Duodenal mucosa (tissue), 2 donors: ENCODE results near the gene ATP6V0A1.
"Not testable (repeated sequence)": the region's sequence is repeated elsewhere in the genome, so short reads cannot be mapped to it uniquely, and the experiment has no call there.

Experiments
- H3K27ac ChIP-seq: one replicate; pipeline ENCODE4 v1.7.0; 2013; ENCODE audit warnings: low read depth, low read length
- H3K27me3 ChIP-seq, 2 donors: one replicate each; pipeline ENCODE4 v1.7.0; 2013; ENCODE audit warnings: low read length in 2 of 2, control low read depth in 1 of 2; ENCODE audit not compliant: insufficient read depth in 2 of 2, control insufficient read depth in 1 of 2
- H3K36me3 ChIP-seq, 2 donors: one replicate each; pipeline ENCODE4 v1.7.0; 2013; ENCODE audit warnings: low read length in 2 of 2, control low read depth in 1 of 2; ENCODE audit not compliant: insufficient read depth in 2 of 2, control insufficient read depth in 1 of 2
- H3K4me1 ChIP-seq, 2 donors: one replicate each; pipeline ENCODE4 v1.7.0; 2013; ENCODE audit warnings: low read length in 2 of 2, control low read depth in 1 of 2; ENCODE audit not compliant: insufficient read depth in 2 of 2, control insufficient read depth in 1 of 2
- H3K4me3 ChIP-seq, 2 donors: one replicate each; pipeline ENCODE4 v1.7.0; 2013; ENCODE audit warnings: low read length in 2 of 2, low read depth in 1 of 2
- H3K9ac ChIP-seq, 2 donors: one replicate each; pipeline ENCODE4 v1.7.0; 2013; ENCODE audit warnings: low read length in 2 of 2, low read depth in 1 of 2
- H3K9me3 ChIP-seq, 2 donors: one replicate each; pipeline ENCODE4 v1.7.0; 2013; ENCODE audit warnings: low read length in 2 of 2, control low read depth in 1 of 2; ENCODE audit not compliant: control insufficient read depth in 1 of 2

ATP6V0A1 gene

DNA sequence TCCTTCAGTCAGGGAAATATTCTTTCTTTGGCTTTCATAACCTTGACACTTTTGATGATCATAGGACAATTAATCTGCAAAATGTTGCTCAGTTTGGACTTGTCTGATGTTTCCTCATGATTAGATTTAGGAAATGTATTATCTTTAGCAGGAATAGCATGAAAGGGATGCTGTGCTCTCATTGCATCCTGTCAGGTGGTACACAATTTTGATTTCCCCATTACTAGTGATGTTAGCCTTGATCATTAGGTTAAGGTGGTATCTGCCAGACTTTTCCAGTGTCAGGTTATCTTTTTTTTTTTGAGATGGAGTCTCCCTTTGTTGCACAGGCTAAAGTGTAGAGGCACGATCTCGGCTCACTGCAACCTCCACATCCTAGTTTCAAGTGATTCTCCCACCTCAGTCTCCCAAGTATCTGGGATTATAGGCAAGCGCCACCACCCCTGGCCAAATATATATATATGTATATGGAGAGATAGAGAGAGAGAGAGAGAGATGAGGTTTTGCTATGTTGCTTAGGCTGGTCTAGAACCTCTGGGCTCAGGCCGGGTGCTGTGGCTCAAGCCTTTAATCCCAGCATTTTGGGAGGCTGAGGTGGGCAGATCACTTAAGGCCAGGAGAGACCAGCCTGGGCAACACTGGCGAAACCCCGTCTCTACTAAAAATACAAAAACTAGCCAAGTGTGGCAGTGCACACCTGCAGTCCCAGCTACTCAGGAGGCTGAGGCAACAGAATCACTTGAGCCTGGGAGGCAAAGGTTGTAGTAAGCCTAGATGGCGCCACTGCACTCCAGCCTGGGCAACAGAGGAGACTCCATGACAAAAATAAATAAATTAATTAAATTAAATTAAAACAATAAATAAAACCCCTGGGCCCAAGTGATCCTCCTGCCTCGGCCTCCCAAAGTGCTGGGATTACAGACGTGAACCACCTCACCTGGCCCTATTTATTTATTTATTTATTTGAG, 19.8 kb upstream of the ATP6V0A1 start:
- Histone ChIP-seq H3K4me1 (peaks cover 6 to 15% of the 10 kb centered on the region in 2 donors), H3K9ac (no peak overlapping the region), H3K4me3 (no peak overlapping the region), H3K27me3 (no peaks in the 10 kb centered on the region), H3K36me3 (no peaks in the 10 kb centered on the region), H3K27ac (no peak overlapping the region), H3K9me3 (no peaks in the 10 kb centered on the region)

DNA sequence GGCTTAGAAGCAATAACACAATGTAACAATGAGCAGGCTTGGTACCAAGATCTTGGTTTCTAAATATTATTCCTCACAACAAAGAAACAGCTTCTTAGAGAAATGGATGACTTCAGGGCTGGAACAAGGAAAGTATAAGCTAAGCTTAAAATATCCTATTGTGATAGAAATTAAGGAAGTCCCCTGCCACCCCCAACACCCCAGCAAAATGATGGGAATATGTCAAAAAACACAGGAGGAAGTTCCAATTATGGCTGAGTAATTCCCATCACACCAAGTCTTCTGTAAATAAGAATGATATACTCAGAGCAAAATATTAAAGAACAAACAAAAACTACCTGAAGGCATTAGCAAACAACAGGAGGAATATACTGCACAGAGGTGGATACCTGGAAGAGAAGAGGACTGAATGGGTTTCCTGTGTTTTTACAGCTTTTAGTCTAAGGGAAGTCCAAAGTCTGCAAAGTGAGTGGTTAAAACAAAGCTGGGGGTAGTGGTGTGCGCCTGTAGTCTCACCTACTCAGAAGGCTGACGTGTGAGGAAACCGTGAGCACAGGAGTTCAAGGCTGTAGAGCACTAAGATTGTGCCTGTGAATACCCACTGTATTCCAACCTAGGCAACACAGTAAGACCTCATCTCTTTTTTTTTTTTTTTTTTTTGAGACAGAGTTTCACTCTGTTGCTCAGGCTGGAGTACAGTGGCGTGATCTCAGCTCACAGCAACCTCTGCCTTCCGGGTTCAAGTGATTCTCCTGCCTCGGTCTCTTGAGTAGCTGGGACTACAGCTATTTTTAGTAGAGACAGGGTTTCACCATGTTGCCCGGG, 17.1 kb upstream of the ATP6V0A1 start:
- H3K9me3 ChIP-seq, result no peaks in the 10 kb centered on the region
- peaks cover 6 to 15% of the 10 kb centered on the region in 2 donors for H3K4me1 ChIP-seq
- H3K36me3 ChIP-seq, result no peaks in the 10 kb centered on the region
- H3K4me3 ChIP-seq, result peak overlapping the region in 1 of 2 donors; percentile 28
- H3K27ac ChIP-seq, result no peak overlapping the region
- H3K27me3 ChIP-seq, result no peaks in the 10 kb centered on the region
- no peak overlapping the region for H3K9ac ChIP-seq

DNA sequence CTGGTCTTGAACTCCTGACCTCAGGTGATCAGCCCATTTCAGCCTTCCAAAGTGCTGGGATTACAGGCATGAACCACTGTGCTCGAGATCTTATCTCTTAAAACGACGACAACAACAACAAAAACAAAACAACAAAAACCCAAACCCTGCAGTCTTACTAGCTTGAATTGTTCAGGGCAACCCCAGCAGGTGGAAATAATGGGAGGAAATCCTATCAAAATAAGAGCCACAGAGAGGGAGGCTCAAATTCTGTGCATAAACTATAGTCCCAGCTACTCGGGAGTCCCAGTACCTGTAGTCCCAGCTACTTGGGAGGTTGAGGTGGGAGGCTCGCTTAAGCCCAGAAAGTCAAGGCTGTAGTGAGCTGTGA, 16.5 kb upstream of the ATP6V0A1 start:
- Histone ChIP-seq H3K36me3 (no peaks in the 10 kb centered on the region), H3K9me3 (no peaks in the 10 kb centered on the region), H3K27ac (no peak overlapping the region), H3K9ac (no peak overlapping the region), H3K27me3 (no peaks in the 10 kb centered on the region), H3K4me3 (peak overlapping the region in 1 of 2 donors; percentile 28), H3K4me1 (peaks cover 6 to 15% of the 10 kb centered on the region in 2 donors)

DNA sequence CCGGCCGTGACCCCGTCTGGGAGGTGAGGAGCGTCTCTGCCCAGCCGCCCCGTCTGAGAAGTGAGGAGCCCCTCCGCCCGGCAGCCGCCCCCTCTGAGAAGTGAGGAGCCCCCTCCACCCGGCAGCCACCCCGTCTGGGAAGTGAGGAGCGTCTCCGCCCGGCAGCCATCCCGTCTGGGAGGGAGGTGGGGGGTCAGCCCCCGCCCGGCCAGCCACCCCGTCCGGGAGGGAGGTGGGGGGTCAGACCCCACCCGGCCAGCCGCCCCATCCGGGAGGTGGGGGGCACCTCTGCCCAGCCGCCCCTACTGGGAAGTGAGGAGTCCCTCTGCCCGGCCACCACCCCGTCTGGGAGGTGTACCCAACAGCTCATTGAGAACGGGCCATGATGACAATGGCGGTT, 9.5 kb upstream of the ATP6V0A1 start:
- not testable (repeated sequence) for H3K27me3 ChIP-seq, H3K4me3 ChIP-seq, H3K9ac ChIP-seq, H3K27ac ChIP-seq, H3K36me3 ChIP-seq, H3K9me3 ChIP-seq, H3K4me1 ChIP-seq

DNA sequence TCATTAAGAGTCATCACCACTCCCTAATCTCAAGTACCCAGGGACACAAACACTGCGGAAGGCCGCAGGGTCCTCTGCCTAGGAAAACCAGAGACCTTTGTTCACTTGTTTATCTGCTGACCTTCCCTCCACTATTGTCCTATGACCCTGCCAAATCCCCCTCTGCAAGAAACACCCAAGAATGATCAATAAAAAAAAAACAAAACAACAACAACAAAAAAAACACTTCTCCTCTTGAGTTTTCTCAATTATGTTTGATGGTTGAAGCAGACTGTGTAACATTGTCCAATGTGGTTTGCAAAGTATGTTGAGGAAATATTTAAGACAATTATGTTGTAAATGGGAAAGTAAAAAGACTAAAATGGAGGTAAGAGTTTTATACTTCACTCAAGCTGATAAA, 8.8 kb upstream of the ATP6V0A1 start:
- H3K27ac ChIP-seq, H3K9me3 ChIP-seq, H3K27me3 ChIP-seq, H3K4me3 ChIP-seq, H3K9ac ChIP-seq, H3K36me3 ChIP-seq, H3K4me1 ChIP-seq: not testable (repeated sequence)

DNA sequence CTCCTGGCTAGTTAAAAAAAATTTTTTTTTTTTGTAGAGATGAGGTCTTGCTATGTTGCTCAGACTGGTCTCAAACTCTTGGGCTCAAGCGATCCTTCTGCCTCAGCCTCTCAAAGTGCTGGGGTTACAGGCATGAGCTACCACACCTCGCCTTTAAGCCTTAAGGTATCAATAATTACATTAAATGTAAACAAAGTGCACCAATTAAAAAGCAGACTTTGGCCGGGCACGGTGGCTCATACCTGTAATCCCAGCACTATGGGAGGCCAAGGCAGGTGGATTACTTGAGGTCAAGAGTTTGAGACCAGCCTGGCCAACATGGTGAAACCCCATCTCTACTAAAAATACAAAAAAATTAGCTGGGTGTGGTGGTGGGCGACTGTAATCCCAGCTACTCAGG, 7.4 kb upstream of the ATP6V0A1 start:
- not testable (repeated sequence) for H3K27ac ChIP-seq, H3K9ac ChIP-seq, H3K4me1 ChIP-seq, H3K9me3 ChIP-seq, H3K36me3 ChIP-seq, H3K27me3 ChIP-seq, H3K4me3 ChIP-seq

DNA sequence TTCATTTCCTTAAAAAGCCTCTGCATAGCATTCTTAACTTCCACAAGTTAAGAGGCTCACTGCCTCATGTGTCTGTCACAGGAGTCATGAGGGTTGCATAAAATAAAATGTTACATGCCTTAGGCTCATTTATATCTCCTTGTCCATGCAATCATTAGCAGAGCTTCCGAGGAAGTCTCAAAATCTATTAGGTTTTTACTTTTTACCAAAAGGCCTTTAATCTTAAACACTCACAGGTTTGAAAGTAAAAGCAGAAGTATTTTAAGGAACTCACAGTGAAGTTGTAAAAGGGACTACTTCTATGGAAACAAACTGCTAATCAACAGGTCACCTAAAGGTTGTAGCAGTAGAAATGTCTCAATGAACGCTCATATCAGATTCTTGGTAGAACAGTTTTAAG, 5.2 kb upstream of the ATP6V0A1 start:
- Histone ChIP-seq H3K4me1 (peaks cover 14 to 21% of the 10 kb centered on the region in 2 donors), H3K4me3 (no peak overlapping the region), H3K9ac (no peak overlapping the region), H3K36me3 (no peaks in the 10 kb centered on the region), H3K27ac (no peak overlapping the region), H3K27me3 (no peaks in the 10 kb centered on the region), H3K9me3 (no peaks in the 10 kb centered on the region)

DNA sequence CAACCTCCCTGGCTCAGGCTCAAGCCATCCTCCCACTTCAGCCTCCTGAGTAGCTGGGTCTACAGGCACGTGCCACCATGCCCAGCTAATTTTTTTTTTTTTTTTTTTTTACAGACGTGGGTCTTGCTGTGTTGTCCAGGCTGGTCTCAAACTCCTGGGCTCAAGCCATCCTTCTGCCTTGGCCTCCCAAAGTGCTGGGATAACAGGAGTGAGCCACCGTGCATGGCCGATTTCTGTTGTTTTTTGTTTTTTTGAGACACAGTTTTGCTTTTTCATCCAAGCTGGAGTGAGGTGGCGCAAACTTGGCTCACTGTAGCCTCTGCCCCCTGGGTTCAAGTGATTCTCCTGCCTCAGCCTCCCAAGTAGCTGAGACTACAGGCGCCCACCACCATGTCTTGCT, 3.7 kb upstream of the ATP6V0A1 start:
- H3K4me1 ChIP-seq, result peaks cover 18 to 22% of the 10 kb centered on the region in 2 donors
- H3K9ac ChIP-seq, H3K27me3 ChIP-seq, H3K36me3 ChIP-seq, H3K27ac ChIP-seq, H3K4me3 ChIP-seq, H3K9me3 ChIP-seq: not testable (repeated sequence)

DNA sequence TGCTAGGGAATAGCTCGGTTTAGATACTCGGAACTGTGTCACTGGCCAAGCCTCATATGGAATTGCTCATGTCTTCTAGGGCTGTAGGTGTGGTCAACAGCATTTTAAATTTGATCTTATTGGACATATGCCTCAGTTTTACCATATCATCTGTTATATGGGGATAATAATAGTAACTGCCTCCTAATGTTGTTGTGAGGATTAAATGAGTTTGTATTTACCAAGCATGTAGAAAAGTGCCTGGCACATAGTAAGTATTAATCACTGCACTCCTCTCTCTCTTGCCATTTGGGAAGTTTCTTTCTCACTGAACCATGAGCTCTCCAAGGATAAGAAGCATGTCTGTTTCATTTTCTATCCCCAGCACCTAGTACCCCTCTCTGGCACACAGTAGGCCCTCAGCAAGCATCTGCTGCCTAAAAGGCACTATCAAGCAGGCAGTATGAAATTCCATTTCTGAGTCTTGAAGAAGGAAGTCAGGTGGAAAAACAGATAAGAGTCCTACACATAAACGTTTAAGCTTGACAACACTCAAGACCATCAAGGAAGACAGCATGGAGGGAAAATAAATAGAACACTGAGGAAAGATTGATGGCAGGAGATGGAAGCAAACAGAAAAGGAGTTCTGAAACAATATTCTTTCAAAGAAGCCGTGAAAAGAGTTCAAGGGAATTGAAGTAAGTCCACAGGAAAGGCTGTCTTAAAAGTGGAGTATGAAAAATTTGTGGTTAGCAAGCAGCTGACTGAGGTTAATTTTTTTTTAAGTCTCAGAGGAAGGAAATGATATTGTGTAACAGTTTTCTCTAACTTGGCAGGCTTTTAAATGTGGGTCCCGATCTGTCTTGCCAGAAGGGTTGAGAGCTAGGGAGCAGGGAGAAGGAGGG, 2.2 kb upstream of the ATP6V0A1 start:
- Histone ChIP-seq H3K27me3 (no peaks in the 10 kb centered on the region), H3K36me3 (peaks cover 0 to under 1% of the 10 kb centered on the region in 2 donors), H3K4me1 (peaks cover 26 to 34% of the 10 kb centered on the region in 2 donors), H3K9ac (peak overlapping the region in 1 of 2 donors; percentile 39), H3K9me3 (no peaks in the 10 kb centered on the region), H3K4me3 (peak overlapping the region in 1 of 2 donors; percentile 5), H3K27ac (peak overlapping the region; percentile 54)
